WTC11 (cell line): Measurements from ENCODE around the gene PLEKHM3. TPM values are rescaled to one million over a fixed set of nuclear protein-coding genes. Genes with fewer than 3 reads are reported as not detected.

Experiments used
- ATAC-seq: fragments of 200-7000 bp; cut with Tn5 transposase; 2 replicates; pipeline ENCODE4 v1.10.0; 2021; ENCODE audit warnings: mild to moderate bottlenecking, moderate library complexity
- CTCF ChIA-PET: fragments of 300-600 bp; sonication (Branson Sonifier 250); formaldehyde crosslinking; loops from one replicate; lab custom pipeline; 2021; ENCODE audit warnings: antibody characterized with exemption; lab: Charles Lee
- POLR2A ChIA-PET: fragments of 350-600 bp; sonication (Branson Sonifier 250); formaldehyde crosslinking; loops from one replicate; lab custom pipeline; 2021; ENCODE audit warnings: antibody characterized with exemption; lab: Charles Lee
- DNase-seq: peaks from one replicate; pipeline ENCODE4 v3.0.0; 2021; ENCODE audit warnings: low spot score
- H3K27ac Mint-ChIP-seq: 2 replicates; pipeline ENCODE4 v1.8.0; 2021; ENCODE audit warnings: mixed read lengths
- H3K27me3 Mint-ChIP-seq: 2 replicates; pipeline ENCODE4 v1.8.0; 2021; ENCODE audit warnings: low read depth, mild to moderate bottlenecking, moderate library complexity, mixed read lengths
- H3K36me3 Mint-ChIP-seq: 2 replicates; pipeline ENCODE4 v1.8.0; 2021; ENCODE audit warnings: mixed read lengths
- H3K4me1 Mint-ChIP-seq: 2 replicates; pipeline ENCODE4 v1.8.0; 2022; ENCODE audit warnings: mixed read lengths
- H3K4me3 Mint-ChIP-seq: 2 replicates; pipeline ENCODE4 v1.8.0; 2021; ENCODE audit warnings: mild to moderate bottlenecking, moderate library complexity, mixed read lengths
- H3K9me3 Mint-ChIP-seq: 2 replicates; pipeline ENCODE4 v1.8.0; 2021; ENCODE audit warnings: mixed read lengths
- ARID4B ChIP-seq: sonication (generic); formaldehyde crosslinking; IDR thresholded peaks from 2 replicates; pipeline ENCODE4 v1.8.0; 2023; ENCODE audit warnings: missing genetic modification reagents, mild to moderate bottlenecking, borderline replicate concordance
- CBFB ChIP-seq: sonication (generic); formaldehyde crosslinking; IDR thresholded peaks from 2 replicates; pipeline ENCODE4 v1.8.1; 2022; ENCODE audit warnings: mild to moderate bottlenecking, low read depth, missing genetic modification reagents
- ERG ChIP-seq: fragments of 250-450 bp; sonication (Bioruptor Pico); IDR thresholded peaks from 2 replicates; pipeline ENCODE4 v1.8.0; 2021; ENCODE audit warnings: mild to moderate bottlenecking
- FOXP1 ChIP-seq: sonication (generic); formaldehyde crosslinking; IDR thresholded peaks from 2 replicates; pipeline ENCODE4 v1.8.0; 2022; ENCODE audit warnings: missing genetic modification reagents, mild to moderate bottlenecking, moderate library complexity, borderline replicate concordance
- GABPB1 ChIP-seq: sonication (generic); formaldehyde crosslinking; IDR thresholded peaks from 2 replicates; pipeline ENCODE4 v1.8.1; 2023; ENCODE audit warnings: mild to moderate bottlenecking, missing genetic modification reagents
- JAZF1 ChIP-seq: fragments of 250-450 bp; sonication (Bioruptor Pico); IDR thresholded peaks from 2 replicates; pipeline ENCODE4 v1.9.0; 2021; ENCODE audit warnings: moderate library complexity, mild to moderate bottlenecking, inconsistent platforms
- MYBL2 ChIP-seq: sonication (generic); formaldehyde crosslinking; IDR thresholded peaks from 2 replicates; pipeline ENCODE4 v1.8.1; 2023; ENCODE audit warnings: mild to moderate bottlenecking, moderate library complexity, missing genetic modification reagents
- NR3C1 ChIP-seq: sonication (generic); formaldehyde crosslinking; conservative IDR thresholded peaks from 2 replicates; pipeline ENCODE4 v1.8.1; 2023; ENCODE audit warnings: low read depth, mild to moderate bottlenecking, missing genetic modification reagents
- USF2 ChIP-seq: sonication (generic); formaldehyde crosslinking; IDR thresholded peaks from 2 replicates; pipeline ENCODE4 v1.8.1; 2023; ENCODE audit warnings: mild to moderate bottlenecking, missing genetic modification reagents, moderate library complexity
- total RNA-seq: library from RNA; stranded (reverse); gene quantifications from 3 replicates; pipeline ENCODE4 v1.2.3, GENCODE V29; 2021
- TF ChIP-seq, protein P1 (sequence below): fragments of 250-450 bp; sonication (Bioruptor Pico); IDR thresholded peaks from 2 replicates; pipeline ENCODE4 v1.9.0; 2021; ENCODE audit warnings: mild to moderate bottlenecking
- TF ChIP-seq, protein P2 (sequence below): sonication (generic); formaldehyde crosslinking; IDR thresholded peaks from 2 replicates; pipeline ENCODE4 v1.8.1; 2023; ENCODE audit warnings: mild to moderate bottlenecking, missing genetic modification reagents
- TF ChIP-seq, protein P3 (sequence below): sonication (generic); formaldehyde crosslinking; IDR thresholded peaks from 2 replicates; pipeline ENCODE4 v1.8.1; 2022; ENCODE audit warnings: mild to moderate bottlenecking, moderate library complexity, missing genetic modification reagents
- TF ChIP-seq, protein P4 (sequence below): sonication (generic); formaldehyde crosslinking; IDR thresholded peaks from 2 replicates; pipeline ENCODE4 v1.8.0; 2022; ENCODE audit warnings: mild to moderate bottlenecking, missing genetic modification reagents

PLEKHM3 gene
- total RNA-seq, 1 experiment from 2014 or later, result 5.8 TPM

GRCh38 chr2:207816546-207816945 lies 208.8 kb downstream of the PLEKHM3 start (continued):
- TF ChIP-seq ARID4B (no peak), FOXP1 (CRISPR knock-in tag) (no peak)
- TF ChIP-seq, all 79 proteins: peak for 0

DNA sequence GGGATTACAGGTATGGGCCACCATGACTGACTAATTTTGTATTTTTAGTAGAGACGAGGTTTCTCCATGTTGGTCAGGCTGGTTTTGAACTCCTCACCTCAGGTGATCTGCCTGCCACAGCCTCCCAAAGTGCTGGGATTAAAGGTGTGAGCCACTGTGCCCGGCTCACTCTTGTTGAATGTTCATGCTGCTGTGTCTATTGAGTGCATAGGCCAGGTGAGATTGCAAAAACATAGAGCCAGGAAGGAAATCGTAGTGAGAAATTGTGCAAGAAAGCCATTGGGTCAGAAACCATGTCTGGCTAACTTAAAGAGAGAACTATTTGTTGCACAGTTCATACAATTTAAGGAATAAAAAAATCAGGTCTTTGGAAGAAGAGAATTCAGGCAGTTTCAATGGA lies 210.1 kb downstream of the PLEKHM3 start:
- ChIA-PET CTCF (no interaction called here), POLR2A (interaction anchor here (0.9 kb wide), 1 partner anchor 41 kb away, joined by 4 read pairs; no protein-coding TSS in a partner anchor)
- Mint-ChIP-seq H3K4me3 (no peak overlapping the region), H3K4me1 (peaks cover 58% of the 10 kb centered on the region), H3K36me3 (no peaks in the 10 kb centered on the region), H3K9me3 (no peaks in the 10 kb centered on the region), H3K27me3 (no peaks in the 10 kb centered on the region), H3K27ac (no peak overlapping the region)
- TF ChIP-seq CBFB (CRISPR knock-in tag) (no peak), GABPB1 (CRISPR knock-in tag) (peak; percentile 69; the same call in 1 of the 2 replicates), MYBL2 (no peak), JAZF1 (CRISPR knock-in tag) (no peak)
- TF ChIP-seq, protein P1, sequence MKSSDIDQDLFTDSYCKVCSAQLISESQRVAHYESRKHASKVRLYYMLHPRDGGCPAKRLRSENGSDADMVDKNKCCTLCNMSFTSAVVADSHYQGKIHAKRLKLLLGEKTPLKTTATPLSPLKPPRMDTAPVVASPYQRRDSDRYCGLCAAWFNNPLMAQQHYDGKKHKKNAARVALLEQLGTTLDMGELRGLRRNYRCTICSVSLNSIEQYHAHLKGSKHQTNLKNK (CRISPR knock-in tag), result no peak
- TF ChIP-seq, protein P2, sequence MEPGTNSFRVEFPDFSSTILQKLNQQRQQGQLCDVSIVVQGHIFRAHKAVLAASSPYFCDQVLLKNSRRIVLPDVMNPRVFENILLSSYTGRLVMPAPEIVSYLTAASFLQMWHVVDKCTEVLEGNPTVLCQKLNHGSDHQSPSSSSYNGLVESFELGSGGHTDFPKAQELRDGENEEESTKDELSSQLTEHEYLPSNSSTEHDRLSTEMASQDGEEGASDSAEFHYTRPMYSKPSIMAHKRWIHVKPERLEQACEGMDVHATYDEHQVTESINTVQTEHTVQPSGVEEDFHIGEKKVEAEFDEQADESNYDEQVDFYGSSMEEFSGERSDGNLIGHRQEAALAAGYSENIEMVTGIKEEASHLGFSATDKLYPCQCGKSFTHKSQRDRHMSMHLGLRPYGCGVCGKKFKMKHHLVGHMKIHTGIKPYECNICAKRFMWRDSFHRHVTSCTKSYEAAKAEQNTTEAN (CRISPR knock-in tag), result no peak
- ATAC-seq, result no peak
- DNase-seq, result no peak

DNA sequence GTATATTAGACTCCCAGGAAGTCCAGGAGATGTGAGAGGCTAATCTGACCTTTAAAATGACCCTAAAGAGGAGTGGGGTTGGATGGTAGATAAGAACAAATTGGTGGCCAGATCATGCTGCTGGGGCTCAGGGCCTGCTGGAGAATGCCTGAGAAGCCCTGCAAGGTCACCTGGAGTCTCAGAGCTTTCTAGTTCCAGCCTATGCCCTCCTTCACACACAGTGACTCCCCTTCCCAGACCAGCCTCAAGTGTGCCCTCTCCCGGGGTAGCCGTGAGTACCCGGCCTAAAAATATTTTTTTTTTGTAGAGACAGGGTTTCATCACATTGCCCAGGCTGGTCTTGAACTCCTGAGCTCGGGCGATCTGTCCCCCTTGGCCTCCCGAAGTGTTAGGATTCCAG lies 211.4 kb downstream of the PLEKHM3 start:
- H3K36me3 Mint-ChIP-seq, result no peaks in the 10 kb centered on the region
- POLR2A ChIA-PET, result interaction anchor here (0.6 to 1.3 kb wide), 4 partner anchors 45 to 1247 kb away, joined by 3 to 7 read pairs (median 4); partner anchors contain the start of gene FZD5
- peaks cover 57% of the 10 kb centered on the region for H3K4me1 Mint-ChIP-seq
- H3K9me3 Mint-ChIP-seq, result no peaks in the 10 kb centered on the region
- H3K27ac Mint-ChIP-seq, result peak overlapping the region; percentile 88
- CTCF ChIA-PET, result interaction anchor here (0.6 to 5.2 kb wide), 25 partner anchors 12 to 258 kb away, joined by 3 to 50 read pairs (median 5); partner anchors contain the start of genes FZD5 and METTL21A
- H3K27me3 Mint-ChIP-seq, result no peaks in the 10 kb centered on the region
- TF ChIP-seq ERG (no peak), NR3C1 (CRISPR knock-in tag) (no peak), JAZF1 (CRISPR knock-in tag) (no peak), USF2 (no peak)
- TF ChIP-seq, protein P3, sequence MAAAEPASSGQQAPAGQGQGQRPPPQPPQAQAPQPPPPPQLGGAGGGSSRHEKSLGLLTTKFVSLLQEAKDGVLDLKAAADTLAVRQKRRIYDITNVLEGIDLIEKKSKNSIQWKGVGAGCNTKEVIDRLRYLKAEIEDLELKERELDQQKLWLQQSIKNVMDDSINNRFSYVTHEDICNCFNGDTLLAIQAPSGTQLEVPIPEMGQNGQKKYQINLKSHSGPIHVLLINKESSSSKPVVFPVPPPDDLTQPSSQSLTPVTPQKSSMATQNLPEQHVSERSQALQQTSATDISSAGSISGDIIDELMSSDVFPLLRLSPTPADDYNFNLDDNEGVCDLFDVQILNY (CRISPR knock-in tag), result no peak
- TF ChIP-seq, protein P4, sequence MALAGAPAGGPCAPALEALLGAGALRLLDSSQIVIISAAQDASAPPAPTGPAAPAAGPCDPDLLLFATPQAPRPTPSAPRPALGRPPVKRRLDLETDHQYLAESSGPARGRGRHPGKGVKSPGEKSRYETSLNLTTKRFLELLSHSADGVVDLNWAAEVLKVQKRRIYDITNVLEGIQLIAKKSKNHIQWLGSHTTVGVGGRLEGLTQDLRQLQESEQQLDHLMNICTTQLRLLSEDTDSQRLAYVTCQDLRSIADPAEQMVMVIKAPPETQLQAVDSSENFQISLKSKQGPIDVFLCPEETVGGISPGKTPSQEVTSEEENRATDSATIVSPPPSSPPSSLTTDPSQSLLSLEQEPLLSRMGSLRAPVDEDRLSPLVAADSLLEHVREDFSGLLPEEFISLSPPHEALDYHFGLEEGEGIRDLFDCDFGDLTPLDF (CRISPR knock-in tag), result no peak
- ATAC-seq, result peak; percentile 12
- DNase-seq, result no peak
- no peak overlapping the region for H3K4me3 Mint-ChIP-seq
